Chondrocyte (in vitro differentiated cells): Measurements from ENCODE around the gene MOXD1. TPM values are rescaled to one million over a fixed set of nuclear protein-coding genes. Genes with fewer than 3 reads are reported as not detected.

Source experiments
- DNase-seq: peaks from one replicate; pipeline ENCODE4 v3.0.0; 2021; ENCODE audit warnings: mixed read lengths, low spot score
- H3K27ac Mint-ChIP-seq: one replicate; pipeline ENCODE4 v1.8.0; 2021; ENCODE audit warnings: mild to moderate bottlenecking, moderate library complexity, mixed read lengths; ENCODE audit not compliant: unreplicated experiment
- H3K27me3 Mint-ChIP-seq: 2 replicates; pipeline ENCODE4 v1.8.0; 2021; ENCODE audit warnings: low read depth, mixed read lengths
- H3K36me3 Mint-ChIP-seq: 2 replicates; pipeline ENCODE4 v1.8.0; 2021; ENCODE audit warnings: low read depth, mixed read lengths
- H3K4me1 Mint-ChIP-seq: 2 replicates; pipeline ENCODE4 v1.8.0; 2021; ENCODE audit warnings: low read depth, mild to moderate bottlenecking, mixed read lengths
- H3K4me3 Mint-ChIP-seq: one replicate; pipeline ENCODE4 v1.8.0; 2021; ENCODE audit warnings: mild to moderate bottlenecking, moderate library complexity, mixed read lengths; ENCODE audit not compliant: unreplicated experiment
- H3K9me3 Mint-ChIP-seq: 2 replicates; pipeline ENCODE4 v1.8.0; 2021; ENCODE audit warnings: low read depth, mixed read lengths
- total RNA-seq: library from RNA; stranded (reverse); gene quantifications from 3 replicates; pipeline ENCODE4 v1.2.1, GENCODE V29; 2021
- TF ChIP-seq, protein P1 (sequence below): fragments of 200-600 bp; sonication (generic); IDR thresholded peaks from 2 replicates; pipeline ENCODE4 v1.5.0; 2021; ENCODE audit warnings: antibody characterized with exemption, mild to moderate bottlenecking, moderate library complexity

MOXD1 gene
- total RNA-seq, 1 donor from 2014 or later: 9.0 TPM

DNA sequence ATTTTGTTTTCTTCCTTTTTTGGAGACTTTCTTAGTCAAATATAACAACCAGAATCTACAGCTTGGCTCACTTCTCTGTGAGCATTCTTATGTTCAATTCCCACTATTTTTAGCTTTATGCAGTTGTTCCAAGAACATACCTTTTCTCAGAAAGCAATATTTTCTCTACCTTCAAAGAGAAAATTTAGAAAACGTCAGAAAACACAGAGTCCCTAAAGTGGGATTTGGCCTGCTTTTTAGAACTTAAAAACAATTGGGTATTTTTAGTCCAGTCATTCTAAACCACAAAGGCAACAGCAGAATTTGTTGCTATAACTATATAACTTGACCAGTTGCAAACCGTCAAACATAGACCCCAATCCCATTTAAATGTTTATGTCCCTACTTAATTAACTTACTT, 133.1 kb downstream of the MOXD1 start:
- Mint-ChIP-seq H3K9me3 (no peaks in the 10 kb centered on the region), H3K4me1 (peaks cover 21% of the 10 kb centered on the region), H3K4me3 (no peak overlapping the region), H3K36me3 (no peaks in the 10 kb centered on the region), H3K27ac (peak overlapping the region; percentile 45), H3K27me3 (no peaks in the 10 kb centered on the region)
- TF ChIP-seq, protein P1, sequence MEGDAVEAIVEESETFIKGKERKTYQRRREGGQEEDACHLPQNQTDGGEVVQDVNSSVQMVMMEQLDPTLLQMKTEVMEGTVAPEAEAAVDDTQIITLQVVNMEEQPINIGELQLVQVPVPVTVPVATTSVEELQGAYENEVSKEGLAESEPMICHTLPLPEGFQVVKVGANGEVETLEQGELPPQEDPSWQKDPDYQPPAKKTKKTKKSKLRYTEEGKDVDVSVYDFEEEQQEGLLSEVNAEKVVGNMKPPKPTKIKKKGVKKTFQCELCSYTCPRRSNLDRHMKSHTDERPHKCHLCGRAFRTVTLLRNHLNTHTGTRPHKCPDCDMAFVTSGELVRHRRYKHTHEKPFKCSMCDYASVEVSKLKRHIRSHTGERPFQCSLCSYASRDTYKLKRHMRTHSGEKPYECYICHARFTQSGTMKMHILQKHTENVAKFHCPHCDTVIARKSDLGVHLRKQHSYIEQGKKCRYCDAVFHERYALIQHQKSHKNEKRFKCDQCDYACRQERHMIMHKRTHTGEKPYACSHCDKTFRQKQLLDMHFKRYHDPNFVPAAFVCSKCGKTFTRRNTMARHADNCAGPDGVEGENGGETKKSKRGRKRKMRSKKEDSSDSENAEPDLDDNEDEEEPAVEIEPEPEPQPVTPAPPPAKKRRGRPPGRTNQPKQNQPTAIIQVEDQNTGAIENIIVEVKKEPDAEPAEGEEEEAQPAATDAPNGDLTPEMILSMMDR: no peak
- DNase-seq: no peak

DNA sequence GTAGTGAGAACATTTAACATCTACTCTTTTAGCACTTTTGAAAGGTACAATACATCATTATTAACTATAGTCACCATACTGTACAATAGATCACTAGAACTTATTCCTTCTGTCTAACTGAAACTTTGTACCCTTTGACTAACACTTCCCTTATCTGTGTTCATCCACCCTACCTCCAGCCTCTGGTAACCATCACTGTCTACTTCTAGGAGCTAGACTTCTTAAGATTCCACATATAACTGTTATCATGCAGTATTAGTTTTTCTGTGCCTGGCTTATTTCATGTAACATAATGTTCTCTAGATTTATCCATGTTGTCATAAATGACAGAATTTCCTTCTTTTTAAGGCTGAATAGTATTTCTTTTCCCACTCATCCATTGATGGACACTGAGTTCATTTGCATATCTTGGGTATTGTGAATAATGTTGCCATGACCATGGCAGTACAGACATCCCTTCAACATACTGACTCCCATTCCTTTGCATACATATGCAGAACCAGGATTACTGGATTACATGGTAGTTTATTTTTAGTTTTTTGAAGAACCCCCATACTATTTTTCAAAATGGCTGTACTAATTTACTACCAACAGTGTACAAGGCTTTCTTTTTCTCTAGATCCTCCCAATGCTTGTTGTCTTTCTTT, 135.7 kb downstream of the MOXD1 start:
- no peak overlapping the region for H3K27ac Mint-ChIP-seq
- peaks cover 11% of the 10 kb centered on the region for H3K4me1 Mint-ChIP-seq
- H3K27me3 Mint-ChIP-seq: no peaks in the 10 kb centered on the region
- no peak for DNase-seq
- TF ChIP-seq, protein P1: no peak
- no peaks in the 10 kb centered on the region for H3K36me3 Mint-ChIP-seq
- H3K9me3 Mint-ChIP-seq: no peaks in the 10 kb centered on the region
- H3K4me3 Mint-ChIP-seq: no peak overlapping the region

DNA sequence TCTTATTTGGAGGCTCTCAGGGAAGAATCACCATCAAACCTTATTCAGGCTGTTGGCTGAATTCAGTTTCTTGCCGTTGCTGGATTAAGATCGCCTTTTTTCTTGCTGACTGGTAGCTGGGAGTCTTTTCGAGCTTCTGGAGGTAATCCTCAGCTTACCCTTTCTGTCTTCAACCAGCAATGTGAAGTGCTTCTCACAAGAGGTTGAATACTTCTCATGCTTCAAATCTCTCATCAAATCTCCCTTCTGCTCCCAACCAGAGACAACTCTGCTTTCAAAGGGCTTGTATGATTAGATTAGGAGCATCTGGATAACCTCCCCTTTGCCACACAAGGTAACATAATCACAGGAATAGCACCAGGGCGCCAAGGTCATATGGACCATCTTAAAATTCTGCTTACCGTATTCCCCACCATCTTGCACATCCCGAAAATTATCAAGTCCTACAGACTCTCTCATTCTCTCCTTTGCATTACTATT, 137.2 kb downstream of the MOXD1 start:
- no peak overlapping the region for H3K27ac Mint-ChIP-seq
- no peaks in the 10 kb centered on the region for H3K9me3 Mint-ChIP-seq
- peaks cover 12% of the 10 kb centered on the region for H3K4me1 Mint-ChIP-seq
- TF ChIP-seq, protein P1: no peak
- DNase-seq: no peak
- H3K36me3 Mint-ChIP-seq: no peaks in the 10 kb centered on the region
- H3K27me3 Mint-ChIP-seq: no peaks in the 10 kb centered on the region
- H3K4me3 Mint-ChIP-seq: no peak overlapping the region

DNA sequence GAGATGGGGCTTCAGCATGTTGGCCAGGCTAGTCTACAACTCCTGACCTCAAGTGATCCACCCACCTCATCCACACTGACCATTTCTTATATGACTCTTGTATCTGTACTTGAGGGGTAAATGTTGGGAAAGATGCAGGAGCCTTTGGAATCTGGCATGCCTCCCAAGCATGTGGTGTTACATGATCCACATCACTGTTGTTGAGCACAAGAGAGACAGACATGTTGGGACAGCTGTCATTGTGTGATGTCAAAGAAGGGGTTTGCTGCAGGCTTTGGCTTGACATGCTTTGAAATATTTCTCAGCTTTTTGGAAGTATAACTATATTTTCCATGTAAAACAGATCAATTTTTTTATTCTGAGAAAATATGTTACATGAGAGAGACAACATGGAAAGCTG, 139.9 kb downstream of the MOXD1 start:
- TF ChIP-seq, protein P1: no peak
- no peaks in the 10 kb centered on the region for H3K36me3 Mint-ChIP-seq
- H3K27me3 Mint-ChIP-seq: no peaks in the 10 kb centered on the region
- no peaks in the 10 kb centered on the region for H3K9me3 Mint-ChIP-seq
- peaks cover 13% of the 10 kb centered on the region for H3K4me1 Mint-ChIP-seq
- no peak overlapping the region for H3K27ac Mint-ChIP-seq
- H3K4me3 Mint-ChIP-seq: no peak overlapping the region
- DNase-seq: no peak

DNA sequence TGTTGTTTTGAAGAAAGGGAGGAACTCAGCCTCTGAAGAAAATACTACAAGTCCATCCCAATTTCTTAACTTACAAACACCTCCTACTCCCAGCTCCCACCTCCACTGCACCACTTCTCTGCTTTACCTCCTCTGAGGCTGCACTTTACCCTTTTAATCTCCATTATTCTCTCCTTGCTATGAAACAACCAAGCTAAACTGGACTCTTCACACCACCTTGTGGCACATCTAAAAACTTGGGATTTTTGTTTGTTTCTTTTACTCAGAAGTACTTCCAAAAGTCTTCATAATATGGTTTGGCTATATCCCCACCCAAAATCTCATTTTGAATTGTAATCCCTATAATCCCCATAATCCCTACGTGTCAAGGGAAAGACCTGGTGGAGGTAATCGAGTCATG, 142.2 kb downstream of the MOXD1 start:
- DNase-seq: no peak
- TF ChIP-seq, protein P1: peak; percentile 79
- H3K27me3 Mint-ChIP-seq: no peaks in the 10 kb centered on the region
- peaks cover 13% of the 10 kb centered on the region for H3K4me1 Mint-ChIP-seq
- no peak overlapping the region for H3K4me3 Mint-ChIP-seq
- no peaks in the 10 kb centered on the region for H3K9me3 Mint-ChIP-seq
- no peak overlapping the region for H3K27ac Mint-ChIP-seq
- H3K36me3 Mint-ChIP-seq: no peaks in the 10 kb centered on the region
